NK-92 (cell line): Measurements from ENCODE around the gene TRIOBP.
"Not testable (repeated sequence)": the region's sequence is repeated elsewhere in the genome, so short reads cannot be mapped to it uniquely, and the experiment has no call there.

Experiments
- DNase-seq: peaks from one replicate; lab custom pipeline; 2025; ENCODE audit not compliant: unreplicated experiment; lab: John Stamatoyannopoulos, UW

TRIOBP gene

GRCh38 chr22:37775785-37776638, 79.2 kb downstream of the TRIOBP start:
- DNase-seq, result no peak

GRCh38 chr22:37776639-37777005, 79.8 kb downstream of the TRIOBP start:
- DNase-seq, result no peak

DNA sequence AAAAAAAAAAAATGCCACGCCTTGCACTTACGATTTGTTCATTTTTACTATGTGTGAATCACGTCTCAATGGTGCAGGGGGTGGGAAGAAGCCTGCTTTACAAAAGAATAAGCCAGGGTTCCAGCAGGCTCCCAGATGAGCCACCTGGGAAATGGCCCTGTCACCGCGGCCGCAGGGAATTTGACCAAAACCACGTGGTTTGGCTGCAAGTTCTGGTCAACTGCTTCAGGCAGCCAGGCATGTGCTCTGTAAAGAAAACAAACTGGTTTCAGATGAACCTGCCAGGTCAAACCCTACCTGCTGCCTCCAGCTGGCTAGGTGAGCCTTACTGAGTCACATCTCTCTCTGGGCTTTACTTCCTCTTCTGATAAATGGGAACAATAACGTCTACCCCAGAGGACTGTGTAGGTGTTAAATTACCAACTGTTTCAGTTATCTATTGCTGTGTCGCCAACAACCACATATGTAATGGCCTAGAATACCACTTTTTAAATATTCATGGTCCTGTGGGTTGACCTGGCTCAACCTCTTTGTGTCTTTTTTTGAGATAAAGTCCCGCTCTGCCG, 80.4 kb downstream of the TRIOBP start:
- no peak for DNase-seq

DNA sequence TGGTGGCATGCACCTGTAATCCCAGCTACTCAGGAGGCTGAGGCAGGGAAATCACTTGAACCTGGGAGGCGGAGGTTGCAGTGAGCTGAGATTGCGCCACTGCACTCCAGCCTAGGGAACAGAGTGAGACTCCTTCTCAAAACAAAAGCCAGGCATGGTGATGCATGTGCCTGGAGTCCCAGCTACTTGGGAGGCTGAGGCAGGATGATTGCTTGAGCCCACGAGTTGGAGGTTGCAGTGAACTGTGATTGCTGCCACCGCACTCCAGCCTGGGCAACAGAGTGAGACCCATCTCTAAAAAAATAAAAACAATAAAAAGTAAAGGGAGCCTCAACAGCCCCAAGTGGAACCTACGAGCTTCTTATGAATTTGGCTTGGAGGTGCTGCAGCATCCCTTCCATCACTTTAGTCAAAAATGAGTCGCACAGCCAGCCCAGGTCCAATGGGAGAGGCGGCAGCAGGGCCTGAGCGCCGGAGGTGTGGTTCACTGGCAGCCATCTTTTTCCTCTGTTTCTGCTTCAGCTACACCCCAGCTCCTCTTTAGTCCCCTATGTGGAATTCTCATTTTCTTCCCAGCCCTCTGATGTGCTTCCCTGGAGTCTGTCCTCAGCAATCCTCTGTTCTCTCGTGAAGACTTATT, 81.6 kb downstream of the TRIOBP start:
- DNase-seq, result no peak

GRCh38 chr22:37781434-37782059, 84.7 kb downstream of the TRIOBP start:
- DNase-seq, result no peak

- DNase-seq, result no peak
Observed at GRCh38 chr22:37782340-37783168, 85.7 kb downstream of the TRIOBP start.

GRCh38 chr22:37784829-37785495, 88.1 kb downstream of the TRIOBP start:
- DNase-seq, result no peak

DNA sequence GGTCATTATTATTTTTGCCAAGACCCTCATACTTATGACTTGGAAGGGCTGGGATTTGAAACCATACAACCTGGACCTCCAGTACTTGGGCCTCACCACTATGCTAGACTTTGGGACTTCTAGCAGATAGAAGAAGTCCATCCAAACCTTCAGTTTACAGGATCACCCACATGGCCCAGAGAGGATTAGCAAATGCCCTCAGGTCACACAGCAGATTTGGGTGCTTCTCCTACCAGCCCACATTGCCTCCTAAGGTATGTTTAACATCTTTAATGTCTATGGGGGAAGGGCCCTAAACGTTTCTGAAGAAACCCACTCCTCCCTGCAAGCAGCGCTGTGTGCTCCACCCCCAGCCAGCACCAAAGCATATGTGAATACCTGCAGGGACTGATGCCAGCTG, 93.4 kb downstream of the TRIOBP start:
- no peak for DNase-seq

GRCh38 chr22:37792494-37792893, 95.6 kb downstream of the TRIOBP start:
- no peak for DNase-seq

- DNase-seq, result no peak
Observed at GRCh38 chr22:37794376-37794775, 97.5 kb downstream of the TRIOBP start.

GRCh38 chr22:37796079-37796478, 99.2 kb downstream of the TRIOBP start:
- no peak for DNase-seq

- not testable (repeated sequence) for DNase-seq
Observed at GRCh38 chr22:37797259-37797658, 100.4 kb downstream of the TRIOBP start.

DNA sequence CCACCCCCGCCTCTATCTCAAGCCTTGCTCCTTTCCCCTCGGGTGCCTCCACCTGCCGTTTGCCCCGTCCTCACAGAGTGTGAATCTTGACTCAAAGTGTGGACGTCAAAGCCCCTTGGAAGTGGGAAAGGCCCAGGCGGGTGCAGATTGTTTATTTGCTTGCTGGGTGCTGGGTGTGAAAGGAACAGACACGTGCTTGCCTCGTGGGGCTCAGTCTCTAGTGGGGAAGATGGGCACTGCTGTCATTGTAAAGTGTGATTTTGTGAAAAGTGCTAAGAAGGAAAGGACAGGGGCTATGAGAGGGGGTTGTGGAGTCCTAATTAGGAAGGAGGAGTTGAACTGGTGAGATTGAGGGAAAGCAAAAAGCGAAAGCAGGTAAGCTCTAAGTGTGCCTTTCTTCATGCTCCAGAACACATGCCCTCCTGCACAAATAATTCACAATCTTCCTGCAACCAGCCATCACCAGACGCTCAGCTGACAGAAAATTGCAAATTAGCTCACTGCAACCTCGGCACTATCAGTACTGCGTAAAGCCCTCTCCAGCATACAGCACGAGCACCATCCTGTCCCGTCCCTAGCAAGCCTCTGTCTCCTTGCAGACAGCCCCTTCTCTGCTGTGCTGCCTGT, 101.1 kb downstream of the TRIOBP start:
- DNase-seq, result no peak

DNA sequence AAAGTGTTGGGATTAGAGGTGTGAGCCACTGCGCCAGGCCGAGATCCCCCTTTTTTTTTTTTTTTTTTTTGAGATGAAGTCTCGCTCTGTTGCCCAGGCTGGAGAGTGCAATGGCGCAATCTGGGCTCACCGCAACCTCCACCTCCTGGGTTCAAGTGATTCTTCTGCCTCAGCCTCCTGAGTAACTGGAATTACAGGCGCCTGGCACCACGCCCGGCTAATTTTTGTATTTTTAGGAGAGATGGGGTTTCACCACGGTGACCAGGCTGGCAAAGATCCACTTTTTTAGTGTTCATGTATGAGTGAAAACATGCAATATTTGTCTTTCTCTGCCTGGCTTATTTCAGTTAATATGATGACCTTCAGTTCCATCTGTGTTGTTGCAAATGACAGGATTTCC, 103.1 kb downstream of the TRIOBP start:
- DNase-seq, result not testable (repeated sequence)

- no peak for DNase-seq
Observed at GRCh38 chr22:37801946-37802309, 105.1 kb downstream of the TRIOBP start.

DNA sequence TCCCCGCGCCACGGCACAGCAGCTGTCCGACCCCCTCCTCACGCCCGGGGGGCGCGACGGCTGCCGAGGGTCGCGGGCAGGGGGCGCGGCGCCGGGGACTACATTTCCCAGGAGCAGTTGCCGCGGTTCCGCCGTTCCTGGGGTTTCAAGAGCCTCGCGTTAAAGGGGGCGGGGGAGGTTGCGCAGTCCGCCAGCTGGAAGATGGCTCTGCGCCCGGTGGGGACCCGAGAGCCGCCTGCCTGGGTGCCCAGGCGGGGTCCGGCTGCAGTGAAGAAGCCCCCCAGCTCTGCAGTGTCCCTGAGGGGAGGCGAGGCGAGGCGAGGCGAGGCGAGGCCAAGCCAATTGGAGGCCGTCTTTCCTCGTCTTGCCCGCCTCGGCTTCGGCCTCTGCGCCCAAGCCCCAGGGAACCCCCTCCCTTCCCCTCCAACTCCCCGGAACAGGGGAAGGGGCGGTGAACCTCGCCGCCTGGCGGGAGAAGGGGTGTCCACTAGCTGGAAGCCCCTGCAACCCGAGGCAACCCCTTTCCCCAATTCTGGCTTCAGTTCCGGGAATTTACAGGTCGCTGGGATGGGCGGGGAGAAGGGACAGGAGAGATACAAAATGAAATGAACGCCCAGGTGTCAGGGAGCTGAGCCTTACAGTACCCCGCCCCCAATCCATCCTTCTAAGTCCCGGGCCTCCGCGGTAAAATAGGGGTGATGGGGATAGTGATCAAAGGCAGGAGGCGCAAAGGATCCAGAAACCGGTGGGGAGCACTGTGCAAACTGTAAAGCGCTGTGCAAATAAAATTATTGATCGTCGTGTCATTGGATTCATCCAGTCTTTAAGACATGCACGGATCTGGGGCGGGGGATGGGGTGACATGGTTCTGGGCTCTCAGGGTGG, 105.7 kb downstream of the TRIOBP start:
- DNase-seq, result no peak

DNA sequence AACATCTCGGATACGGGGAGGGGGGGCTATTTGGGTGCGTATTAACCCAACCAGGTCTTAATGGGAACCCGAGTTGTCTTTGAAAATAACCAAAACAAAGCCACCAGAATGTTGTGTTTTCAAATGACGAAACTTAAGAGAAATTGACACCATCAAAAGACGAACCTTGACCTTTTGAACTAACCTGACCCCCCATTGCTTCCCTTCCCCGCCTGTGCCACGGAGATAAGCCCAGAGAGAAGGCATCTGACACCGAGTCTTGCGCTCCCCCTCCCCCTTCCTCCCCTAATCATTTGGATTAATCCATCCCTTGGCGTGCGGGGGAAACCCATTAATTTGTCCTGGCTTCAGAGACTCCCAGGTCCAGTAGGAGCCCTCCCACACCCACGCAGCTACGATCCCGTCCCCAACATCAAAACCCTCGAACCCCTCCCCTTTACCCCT, 106.4 kb downstream of the TRIOBP start:
- DNase-seq, result no peak

GRCh38 chr22:37803639-37804351, 106.9 kb downstream of the TRIOBP start:
- DNase-seq, result no peak
